MCF 10A (cell line): ENCODE results near the gene CECR2. TPM values are rescaled to one million over a fixed set of nuclear protein-coding genes. Genes with fewer than 3 reads are reported as not detected.
A peak's percentile ranks its signal among the peaks of the same experiment; 100 is the strongest.
"Not testable (repeated sequence)": the region's sequence is repeated elsewhere in the genome, so short reads cannot be mapped to it uniquely, and the experiment has no call there.

Experiments
- BruUV-seq: library from RNA; stranded (reverse); fragments of 400-500 nt; replicated peaks from 2 replicates; lab custom pipeline; 2021; lab: Mats Ljungman, UMichigan
- CTCF ChIA-PET: fragments of 300-600 bp; sonication (Branson Sonifier 250); formaldehyde crosslinking; extraction: SDS; loops from one replicate; lab custom pipeline; 2021; ENCODE audit warnings: antibody characterized with exemption, inconsistent platforms; lab: Yijun Ruan, JAX
- POLR2A ChIA-PET: fragments of 300-600, 350-650 bp; sonication (Branson Sonifier 250); formaldehyde crosslinking; extraction: SDS; loops from one replicate; lab custom pipeline; 2020; ENCODE audit warnings: antibody characterized with exemption, inconsistent platforms; lab: Yijun Ruan, JAX
- DNase-seq: peaks from one replicate; pipeline ENCODE4 v3.0.0-alpha.2; 2018; ENCODE audit not compliant: unreplicated experiment
- H3K27ac Mint-ChIP-seq: one replicate; pipeline ENCODE4 v1.8.0; 2022; ENCODE audit warnings: mild to moderate bottlenecking, low read depth, mixed read lengths; ENCODE audit not compliant: unreplicated experiment
- H3K27me3 Mint-ChIP-seq: one replicate; pipeline ENCODE4 v1.8.0; 2022; ENCODE audit warnings: mixed read lengths; ENCODE audit not compliant: insufficient read depth, unreplicated experiment
- H3K36me3 Mint-ChIP-seq: one replicate; pipeline ENCODE4 v1.8.0; 2022; ENCODE audit warnings: mild to moderate bottlenecking, moderate library complexity, mixed read lengths; ENCODE audit not compliant: insufficient read depth, unreplicated experiment
- H3K4me1 Mint-ChIP-seq: one replicate; pipeline ENCODE4 v1.8.0; 2022; ENCODE audit warnings: mixed read lengths; ENCODE audit not compliant: insufficient read depth, unreplicated experiment
- H3K4me3 Mint-ChIP-seq: one replicate; pipeline ENCODE4 v1.8.0; 2022; ENCODE audit warnings: mild to moderate bottlenecking, moderate library complexity, mixed read lengths; ENCODE audit not compliant: unreplicated experiment
- H3K9me3 Mint-ChIP-seq: one replicate; pipeline ENCODE4 v1.8.0; 2022; ENCODE audit warnings: mixed read lengths; ENCODE audit not compliant: unreplicated experiment
- CTCF ChIP-seq: fragments of 200-600 bp; IDR thresholded peaks from one replicate; pipeline ENCODE4 v1.8.0; 2022; ENCODE audit warnings: antibody characterized with exemption, mild to moderate bottlenecking; ENCODE audit not compliant: unreplicated experiment
- intact Hi-C: fragments of 100-400 bp; cut with micrococcal nuclease; formaldehyde crosslinking; loops from 2 replicates; pipeline ENCODE4 v1.14.1; 2022
- total RNA-seq: library from RNA; stranded (reverse); gene quantifications from 2 replicates; pipeline ENCODE4 v1.2.3, GENCODE V29; 2022

The CECR2 gene
- total RNA-seq, 1 experiment from 2014 or later: not detected

- Mint-ChIP-seq H3K4me1 (peaks cover 5% of the 10 kb centered on the region), H3K27me3 (peaks cover 12% of the 10 kb centered on the region), H3K4me3 (no peak overlapping the region), H3K9me3 (no peaks in the 10 kb centered on the region), H3K36me3 (no peaks in the 10 kb centered on the region), H3K27ac (no peak overlapping the region)
- no peak for TF ChIP-seq CTCF
- intact Hi-C loops: no loop called here
- ChIA-PET POLR2A (no interaction called here), CTCF (interaction anchor here (0.6 to 1.0 kb wide), 2 partner anchors 17 to 269 kb away, joined by 3 read pairs; no protein-coding TSS in a partner anchor)
- no TSS peak for BruUV-seq
- DNase-seq: no peak
Measured at GRCh38 chr22:17518406-17518805, 149.1 kb downstream of the CECR2 start.

- H3K36me3 Mint-ChIP-seq, H3K4me1 Mint-ChIP-seq, BruUV-seq, H3K9me3 Mint-ChIP-seq, POLR2A ChIA-PET, H3K4me3 Mint-ChIP-seq, intact Hi-C loops, H3K27ac Mint-ChIP-seq, H3K27me3 Mint-ChIP-seq, DNase-seq, CTCF ChIA-PET: not testable (repeated sequence)
Measured at GRCh38 chr22:17521971-17522370, 152.7 kb downstream of the CECR2 start.

GRCh38 chr22:17523925-17524324 is 154.7 kb downstream of the CECR2 start:
- CTCF ChIA-PET: interaction anchor here (0.6 to 1.0 kb wide), 3 partner anchors 16 to 449 kb away, joined by 3 read pairs; no protein-coding TSS in a partner anchor
- H3K27ac Mint-ChIP-seq: no peak overlapping the region
- peaks cover 6% of the 10 kb centered on the region for H3K4me1 Mint-ChIP-seq
- POLR2A ChIA-PET: no interaction called here
- no peaks in the 10 kb centered on the region for H3K36me3 Mint-ChIP-seq
- H3K27me3 Mint-ChIP-seq: peaks cover 9% of the 10 kb centered on the region
- no peak for DNase-seq
- TF ChIP-seq CTCF: no peak
- no peak overlapping the region for H3K4me3 Mint-ChIP-seq
- no TSS peak for BruUV-seq
- intact Hi-C loops: no loop called here
- no peaks in the 10 kb centered on the region for H3K9me3 Mint-ChIP-seq

- no peaks in the 10 kb centered on the region for H3K27me3 Mint-ChIP-seq
- TF ChIP-seq CTCF: no peak
- peaks cover 6% of the 10 kb centered on the region for H3K4me1 Mint-ChIP-seq
- ChIA-PET POLR2A (no interaction called here), CTCF (interaction anchor here (0.8 to 1.5 kb wide), 5 partner anchors 10 to 365 kb away, joined by 3 to 7 read pairs (median 5); no protein-coding TSS in a partner anchor)
- H3K9me3 Mint-ChIP-seq: no peaks in the 10 kb centered on the region
- BruUV-seq: no TSS peak
- no peaks in the 10 kb centered on the region for H3K36me3 Mint-ChIP-seq
- H3K27ac Mint-ChIP-seq: no peak overlapping the region
- DNase-seq: peak; percentile 21
- H3K4me3 Mint-ChIP-seq: no peak overlapping the region
- intact Hi-C loops: no loop called here
Measured at GRCh38 chr22:17536269-17536668, 167.0 kb downstream of the CECR2 start.
